Islet precursor cell (in vitro differentiated cells): ENCODE measurements around the gene RADX.
A peak's percentile ranks its signal among the peaks of the same experiment; 100 is the strongest.
"Not testable (repeated sequence)": the region's sequence is repeated elsewhere in the genome, so short reads cannot be mapped to it uniquely, and the experiment has no call there.

ENCODE experiments used
- DNase-seq: peaks from one replicate; pipeline ENCODE4 v3.0.0-alpha.2; 2018

Gene RADX, protein sequence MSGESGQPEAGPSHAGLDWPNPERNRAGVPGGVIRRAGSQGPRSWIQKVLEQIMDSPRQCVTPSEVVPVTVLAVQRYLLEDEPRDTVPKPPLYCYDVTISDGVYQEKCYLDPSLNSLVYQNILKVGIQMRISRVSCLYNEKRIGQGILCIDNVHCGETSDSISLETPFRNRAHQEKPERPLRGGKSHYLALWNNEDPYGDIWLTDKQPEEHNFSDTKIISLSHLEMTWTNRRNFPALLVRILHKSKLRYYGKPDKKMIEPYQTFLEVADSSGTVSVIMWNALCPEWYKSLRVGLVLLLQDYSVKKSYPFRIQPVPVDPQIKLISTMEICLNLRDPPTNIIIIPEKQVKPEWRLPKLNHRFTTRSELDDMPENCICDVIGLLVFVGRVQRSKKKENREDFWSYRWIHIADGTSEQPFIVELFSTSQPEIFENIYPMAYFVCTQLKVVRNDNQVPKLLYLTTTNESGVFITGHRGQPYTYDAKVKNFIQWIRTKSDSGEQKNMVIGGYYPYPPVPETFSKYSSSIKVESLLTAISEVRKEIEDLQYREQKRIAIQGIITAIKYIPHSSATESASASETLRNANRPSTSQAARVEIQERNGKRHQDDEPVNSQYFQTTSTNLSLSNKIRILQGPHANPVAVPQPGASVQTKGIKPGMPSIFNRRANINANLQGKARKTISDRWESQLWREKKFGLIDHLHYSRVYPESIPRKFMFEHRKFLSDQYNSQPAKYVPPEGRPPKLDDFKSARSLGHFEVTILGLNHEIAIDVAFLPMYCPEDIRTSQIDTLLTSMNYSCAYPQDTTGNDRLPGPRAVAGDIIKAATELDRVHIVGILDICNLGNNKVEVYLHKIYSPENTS

DNA sequence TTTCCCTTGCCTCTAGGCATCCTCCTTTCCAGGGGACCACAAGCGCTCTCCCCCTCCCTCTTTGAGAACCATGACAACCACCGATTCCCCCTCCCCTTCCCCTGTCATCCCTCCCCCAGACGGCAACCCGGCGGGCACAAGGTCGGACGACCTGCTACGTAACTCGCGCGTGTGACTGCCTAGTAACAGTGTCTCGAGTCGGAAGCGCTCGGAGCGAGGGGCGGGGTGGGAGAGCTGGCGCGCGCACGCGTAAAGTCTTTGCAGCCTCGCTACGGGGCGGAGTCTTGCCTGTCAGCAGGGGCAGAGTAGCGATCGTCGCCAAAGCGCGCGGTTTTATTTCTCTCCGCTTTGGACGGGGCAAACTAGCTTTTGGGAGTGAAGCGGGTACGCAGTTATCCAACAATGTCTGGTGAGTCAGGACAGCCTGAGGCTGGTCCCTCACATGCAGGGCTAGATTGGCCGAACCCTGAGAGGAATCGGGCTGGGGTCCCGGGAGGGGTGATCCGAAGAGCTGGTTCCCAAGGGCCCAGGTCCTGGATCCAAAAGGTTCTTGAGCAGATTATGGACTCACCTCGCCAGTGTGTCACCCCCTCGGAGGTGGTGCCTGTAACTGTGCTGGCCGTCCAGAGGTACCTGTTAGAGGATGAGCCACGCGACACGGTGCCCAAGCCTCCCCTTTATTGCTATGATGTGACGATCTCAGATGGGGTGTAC is at the start of gene RADX:
Gene RADX, plus strand, starts transcription at position 300 of the 714 bp plus-strand sequence. Its CDS starts 103 bp downstream, at position 403.
- DNase-seq = peak; percentile 96

DNA sequence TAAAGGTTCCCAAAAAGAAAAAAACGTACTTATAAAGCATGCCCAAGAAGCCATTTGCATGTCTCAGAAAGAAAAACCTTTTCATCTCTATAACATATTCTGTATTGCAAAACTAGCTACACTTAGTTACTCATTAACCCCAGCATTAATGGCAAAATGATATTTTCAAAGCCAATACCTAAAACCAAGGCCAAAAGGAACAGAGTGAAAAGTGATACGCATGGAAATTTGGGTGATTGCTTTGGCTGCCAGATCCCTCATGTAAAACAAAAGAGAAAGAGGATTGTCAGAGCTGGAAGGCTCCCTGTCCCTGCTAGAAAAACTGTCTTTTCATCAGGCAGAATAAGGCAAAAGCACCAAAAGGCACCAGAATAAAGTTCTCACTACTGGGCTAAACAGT is 46.8 kb upstream of the RADX start:
- DNase-seq = no peak

DNA sequence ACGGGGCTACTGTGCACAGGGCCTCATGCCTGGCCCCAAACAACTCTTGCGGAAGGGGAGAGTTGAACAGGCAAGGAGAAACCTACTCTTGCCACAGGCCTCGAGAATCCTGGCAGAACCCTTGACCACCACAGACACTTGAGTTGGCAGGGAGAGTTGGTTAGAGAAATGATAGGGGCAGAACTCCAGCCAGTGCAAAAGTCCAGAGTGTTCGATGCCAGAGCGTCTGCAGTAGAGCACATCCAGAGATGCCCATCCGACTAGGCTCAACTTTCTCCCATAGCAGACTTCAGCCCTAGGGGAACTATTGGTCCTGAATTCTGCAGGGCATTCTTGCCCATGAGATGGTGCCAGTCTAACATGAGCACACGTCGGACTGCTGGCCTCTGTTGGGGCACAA is 45.4 kb upstream of the RADX start:
- DNase-seq = no peak

DNA sequence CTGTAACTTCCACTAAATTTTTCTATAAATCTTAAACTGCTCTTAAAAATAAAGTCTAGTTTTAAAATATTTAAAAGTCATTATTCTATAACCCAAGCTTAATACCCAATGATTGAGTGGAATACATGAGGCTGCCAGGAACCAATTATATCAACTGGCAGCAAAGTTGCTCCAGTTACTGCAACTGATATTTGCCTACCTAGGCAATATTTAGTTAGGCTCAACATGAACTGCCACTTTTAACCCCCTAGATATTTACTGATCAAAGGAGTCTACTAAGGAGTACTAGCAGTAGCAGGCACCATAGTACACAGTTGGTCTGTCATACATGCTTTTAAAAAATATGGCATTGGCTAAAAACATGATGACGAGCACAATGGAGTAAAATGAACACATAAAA is 29.9 kb upstream of the RADX start:
- DNase-seq = no peak

DNA sequence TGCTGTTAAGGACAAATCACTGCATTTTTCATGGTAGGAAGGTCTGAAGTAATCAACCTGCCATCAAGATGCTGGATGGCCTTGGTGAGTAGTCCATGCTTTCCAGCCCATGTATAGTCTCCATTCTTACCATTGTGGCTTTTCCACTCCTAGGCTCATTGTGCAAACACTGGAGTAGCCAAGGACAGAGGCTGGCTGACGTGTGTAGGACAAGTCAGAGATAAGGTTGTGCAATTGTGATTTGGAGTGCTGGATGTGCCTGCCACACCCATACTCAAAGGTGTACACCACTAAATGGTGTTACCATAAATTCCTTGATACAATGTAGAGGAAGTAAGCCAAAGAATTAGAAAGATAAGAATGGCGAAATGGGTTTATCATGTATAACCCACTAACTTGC is 26.3 kb upstream of the RADX start:
- no peak for DNase-seq

DNA sequence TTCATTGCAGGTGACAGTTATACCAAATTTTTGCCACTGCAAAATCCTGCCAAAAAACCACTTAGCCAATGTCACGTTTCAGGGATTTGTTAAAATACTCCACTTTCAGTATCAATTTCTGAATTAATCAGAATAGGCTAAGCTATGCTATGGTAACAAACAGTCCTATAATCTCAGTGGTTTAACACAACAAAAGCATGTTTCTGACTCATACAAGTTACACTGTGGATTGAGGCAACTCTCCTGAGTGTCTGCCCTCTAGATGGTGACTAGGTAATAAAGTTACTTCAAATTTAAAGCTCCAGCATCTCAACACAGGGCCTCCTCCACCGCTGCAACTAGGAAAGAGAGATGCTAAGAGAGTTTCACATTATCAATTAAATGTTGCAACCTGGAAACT is 23.0 kb upstream of the RADX start:
- DNase-seq = no peak

DNA sequence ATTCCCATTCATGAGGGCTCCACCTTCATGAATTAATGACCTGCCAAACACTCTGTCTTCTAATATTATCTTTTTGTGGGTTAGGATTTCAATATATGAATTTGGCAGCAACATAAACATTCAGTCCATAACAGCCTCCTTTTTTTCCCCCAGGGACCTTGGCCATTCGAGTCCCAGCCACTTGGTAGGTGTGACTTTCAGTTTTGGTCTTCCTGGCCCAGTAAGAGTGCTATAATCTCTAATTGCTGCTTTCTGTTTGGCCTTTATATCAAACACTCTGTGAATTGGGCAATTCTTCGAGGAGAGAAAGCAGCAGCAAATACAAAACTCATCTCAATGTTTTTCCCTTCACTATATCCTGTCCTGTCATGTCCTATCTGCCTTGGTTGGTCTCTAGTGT is 12.4 kb upstream of the RADX start:
- no peak for DNase-seq

DNA sequence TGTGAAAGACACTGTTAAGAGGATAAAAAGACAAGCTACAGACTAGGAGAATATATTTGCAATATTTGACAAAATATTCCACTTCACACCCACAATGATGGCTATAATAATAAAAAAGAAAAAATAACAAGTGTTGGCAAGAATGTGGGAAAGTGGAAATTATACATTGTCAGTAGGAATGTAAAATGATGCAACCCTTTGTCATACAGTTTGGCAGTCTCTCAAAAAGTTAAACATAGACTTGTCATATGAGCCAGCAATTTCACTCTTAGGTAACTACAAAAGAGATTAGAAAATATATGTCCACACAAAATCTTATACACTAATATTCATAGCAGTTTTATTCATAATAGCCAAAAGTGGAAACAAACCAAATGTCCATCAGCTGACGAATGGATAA is 5.2 kb upstream of the RADX start:
- DNase-seq = no peak

DNA sequence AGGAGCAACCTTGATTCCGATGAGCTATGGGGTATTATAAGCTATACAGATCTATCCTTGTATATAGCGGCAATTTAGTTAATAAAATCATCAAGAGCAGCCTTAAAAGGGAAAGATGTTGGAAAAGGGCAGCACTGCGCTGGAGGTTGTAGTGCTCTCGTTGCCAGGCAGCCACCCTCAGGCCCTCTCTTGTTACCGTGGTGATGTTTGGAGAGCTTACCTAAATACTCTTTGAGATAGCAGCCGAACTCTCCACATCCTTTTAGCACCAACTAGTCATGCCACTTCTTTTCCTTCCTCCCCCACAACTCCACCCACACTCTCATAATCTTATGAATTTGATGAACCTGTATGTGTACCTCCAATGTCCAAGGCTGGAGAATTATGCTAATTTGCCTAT is 3.8 kb upstream of the RADX start:
- peak; percentile 50 for DNase-seq

DNA sequence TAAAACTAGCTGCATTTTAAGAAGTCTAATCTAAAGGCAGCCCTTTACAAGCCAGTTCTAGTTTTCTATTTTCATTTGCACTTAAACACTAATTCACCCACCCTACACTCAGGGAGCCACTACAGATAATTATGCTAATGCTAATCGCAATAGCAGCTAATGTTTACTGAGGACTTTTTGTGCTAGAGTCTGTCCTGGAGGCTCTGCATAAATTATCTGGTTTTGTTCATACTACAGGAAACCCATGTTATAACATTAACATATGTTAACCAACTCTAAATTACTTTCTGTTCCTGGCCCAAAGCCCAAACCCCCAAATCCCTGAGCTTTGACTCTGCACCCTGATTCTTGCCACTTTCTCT is 480 bp upstream of the RADX start:
- DNase-seq = no peak

DNA sequence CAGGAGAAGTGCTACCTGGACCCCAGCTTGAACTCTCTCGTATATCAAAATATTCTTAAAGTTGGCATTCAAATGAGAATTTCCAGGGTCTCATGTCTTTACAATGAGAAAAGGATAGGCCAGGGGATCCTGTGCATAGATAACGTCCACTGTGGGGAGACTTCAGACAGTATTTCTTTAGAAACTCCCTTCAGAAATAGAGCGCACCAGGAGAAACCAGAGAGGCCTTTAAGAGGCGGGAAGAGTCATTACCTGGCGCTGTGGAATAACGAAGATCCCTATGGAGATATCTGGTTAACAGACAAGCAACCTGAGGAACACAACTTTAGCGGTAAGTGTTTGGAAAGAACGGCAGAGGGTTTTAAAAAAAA is 600 bp downstream of the RADX start:
- DNase-seq = peak; percentile 54

DNA sequence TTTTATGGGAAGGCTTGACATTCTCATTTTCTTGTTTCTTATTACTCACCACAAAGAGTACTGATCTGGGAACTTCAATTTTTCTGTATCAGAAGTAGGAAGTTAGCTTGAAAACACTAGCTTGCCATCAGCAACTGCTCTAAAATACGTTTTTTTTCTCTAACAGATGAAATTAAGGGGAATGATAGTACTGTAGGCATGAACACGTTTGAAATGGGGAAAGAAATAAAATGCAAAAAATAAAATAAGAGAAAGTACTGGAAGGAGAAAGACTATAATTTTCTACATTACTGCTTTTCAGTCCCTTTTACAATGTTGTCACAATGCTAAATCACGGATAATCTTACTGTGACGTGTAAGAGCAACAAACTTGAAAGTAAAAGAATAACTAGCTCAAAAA is 1.5 kb downstream of the RADX start:
- no peak for DNase-seq

DNA sequence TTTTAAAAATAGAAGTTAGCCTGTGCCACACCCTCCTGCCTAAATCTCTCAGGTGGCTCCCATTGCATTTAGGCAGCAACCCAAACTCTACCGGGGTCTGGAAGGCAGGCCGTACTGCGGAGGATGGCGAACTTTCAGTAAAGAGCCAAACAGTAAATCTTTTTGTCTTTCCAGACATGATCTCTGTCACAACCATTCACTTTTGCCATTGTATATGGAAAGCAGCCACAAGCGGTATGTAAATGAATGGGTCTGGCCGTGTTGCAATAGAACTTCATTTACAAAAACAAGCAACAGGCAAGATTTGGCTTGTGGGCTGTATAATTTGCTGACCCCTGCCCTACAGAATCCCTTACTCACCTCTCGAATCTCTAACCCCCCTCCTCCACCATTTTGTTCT is 3.3 kb downstream of the RADX start:
- DNase-seq = no peak

DNA sequence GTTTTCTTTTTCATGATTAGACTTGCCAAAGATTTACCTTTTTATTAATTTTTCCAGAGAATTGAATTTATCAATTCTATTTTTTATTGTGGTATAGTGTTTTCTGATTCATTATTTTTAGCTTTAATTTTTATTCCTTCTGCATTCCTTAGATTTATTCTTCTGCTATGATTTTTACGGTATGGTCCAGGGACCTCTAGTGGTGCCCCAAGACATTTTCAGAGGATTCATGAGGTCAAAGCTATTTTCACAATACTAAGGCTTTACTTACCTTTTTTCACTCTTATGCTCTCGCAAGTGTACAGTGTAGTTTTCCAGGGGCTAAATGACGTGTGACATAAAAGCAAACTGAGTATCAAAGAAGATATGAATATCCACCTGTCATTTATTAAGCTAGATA is 8.0 kb downstream of the RADX start:
- no peak for DNase-seq

DNA sequence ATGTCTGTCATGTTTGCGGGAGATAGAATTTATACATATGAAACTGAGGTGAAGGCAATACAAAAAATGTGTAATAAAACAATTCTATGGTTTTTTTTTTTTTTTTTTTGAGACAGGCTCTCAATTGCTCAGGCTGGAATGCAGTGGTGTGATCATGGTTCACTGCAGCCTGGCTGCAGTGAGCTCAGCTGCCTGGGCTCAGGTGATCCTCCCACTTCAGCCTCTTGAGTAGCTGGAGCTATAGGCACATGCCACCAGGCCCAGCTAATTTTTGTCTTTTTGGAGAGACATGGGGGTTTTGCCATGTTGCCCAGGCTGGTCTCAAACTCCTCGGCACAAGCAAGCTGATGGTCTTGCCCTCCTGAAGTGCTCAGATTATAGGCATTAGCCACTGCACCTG is 10.1 kb downstream of the RADX start:
- DNase-seq = peak; percentile 56

DNA sequence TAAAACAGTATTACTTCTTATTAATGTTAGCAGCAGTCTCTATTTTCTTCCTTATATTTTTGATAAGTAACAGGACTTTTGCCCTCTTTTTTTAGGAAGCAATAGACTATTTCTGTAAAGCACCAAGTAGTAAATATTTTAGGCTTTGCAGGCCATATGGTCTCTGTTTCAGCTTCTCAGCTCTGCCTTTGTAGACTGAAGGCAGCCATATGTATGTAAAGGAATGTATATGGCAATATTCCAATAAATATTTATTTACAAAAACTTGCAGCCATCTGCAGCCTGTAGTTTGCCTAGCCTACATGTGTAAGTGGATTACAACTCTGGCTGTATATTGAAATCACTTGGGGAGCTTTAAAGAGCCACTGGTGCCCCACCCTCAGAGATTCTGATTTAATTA is 15.0 kb downstream of the RADX start:
- no peak for DNase-seq

DNA sequence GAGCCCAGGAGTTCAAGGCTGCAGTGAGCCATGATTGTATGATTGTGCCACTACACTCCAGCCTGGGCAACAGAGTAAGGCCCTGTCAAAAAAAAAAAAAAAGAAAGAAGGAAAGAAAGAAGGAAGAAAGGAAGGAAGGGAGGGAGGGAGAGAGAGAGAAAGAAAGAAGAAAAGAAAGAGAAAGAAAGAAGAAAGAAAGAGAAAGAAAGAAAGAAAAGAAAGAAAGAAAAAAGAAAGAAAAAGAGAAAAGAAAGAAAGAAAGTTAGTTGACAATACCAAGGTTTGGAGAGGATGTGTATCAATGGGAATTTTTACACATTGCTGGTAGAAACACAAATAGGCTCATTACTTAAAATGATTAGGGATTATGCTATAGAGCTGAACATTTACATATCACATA is 19.8 kb downstream of the RADX start:
- no peak for DNase-seq

DNA sequence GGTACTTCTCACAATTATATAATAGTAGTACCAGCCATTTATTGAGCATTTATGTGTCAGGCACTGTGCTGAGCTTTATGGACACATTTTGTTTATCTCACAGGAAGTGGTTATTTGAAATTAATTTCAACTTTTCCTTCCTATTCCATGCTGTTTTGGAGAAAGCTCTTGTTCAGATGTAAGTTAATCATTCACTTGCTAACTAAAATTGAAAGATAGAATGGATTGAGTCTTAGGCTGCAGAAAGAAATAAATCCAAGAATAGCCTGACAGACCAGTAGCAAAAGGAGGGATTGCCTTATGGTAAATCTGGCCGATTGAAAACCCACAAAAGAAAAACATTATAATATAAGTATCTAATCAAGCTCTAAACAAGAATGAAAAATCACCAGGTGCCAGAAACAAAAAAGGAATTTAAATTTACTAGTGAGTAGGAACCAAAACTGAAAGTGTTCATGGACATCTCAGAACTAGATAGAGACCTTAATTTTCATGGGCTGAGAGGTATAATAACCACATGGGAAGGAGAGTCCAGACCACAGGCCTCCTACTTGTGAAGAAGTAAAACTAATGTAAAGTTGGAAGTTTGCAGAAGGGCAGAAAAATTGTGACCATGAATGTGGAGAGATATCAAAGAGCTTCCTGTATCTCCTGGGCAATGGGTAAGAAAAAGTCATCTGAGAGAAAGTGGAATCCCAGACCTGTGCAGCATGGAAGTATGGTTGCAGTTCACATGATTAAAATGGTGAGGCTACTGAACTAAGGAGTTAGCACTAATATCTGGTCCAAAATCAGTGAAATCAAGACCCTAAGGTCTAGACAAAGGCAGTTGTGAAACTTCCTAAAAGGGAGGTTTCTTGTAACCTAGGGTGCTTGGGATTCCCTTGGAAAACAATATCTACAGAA is 38.0 kb downstream of the RADX start:
- DNase-seq = no peak

DNA sequence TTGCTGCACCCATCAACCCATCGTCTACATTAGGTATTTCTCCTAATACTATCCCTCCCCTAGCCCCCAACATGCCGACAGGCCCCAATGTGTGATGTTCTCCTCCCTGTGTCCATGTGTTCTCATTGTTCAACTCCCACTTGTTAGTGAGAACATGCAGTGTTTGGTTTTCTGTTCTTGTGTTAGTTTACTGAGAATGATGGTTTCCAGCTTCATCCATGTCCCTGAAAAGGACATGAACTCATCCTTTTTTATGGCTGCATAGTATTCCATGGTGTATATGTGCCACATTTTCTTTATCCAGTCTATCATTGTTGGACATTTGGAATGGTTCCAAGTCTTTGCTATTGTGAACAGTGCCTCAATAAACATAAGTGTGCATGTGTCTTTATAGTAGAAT is 41.8 kb downstream of the RADX start:
- not testable (repeated sequence) for DNase-seq

DNA sequence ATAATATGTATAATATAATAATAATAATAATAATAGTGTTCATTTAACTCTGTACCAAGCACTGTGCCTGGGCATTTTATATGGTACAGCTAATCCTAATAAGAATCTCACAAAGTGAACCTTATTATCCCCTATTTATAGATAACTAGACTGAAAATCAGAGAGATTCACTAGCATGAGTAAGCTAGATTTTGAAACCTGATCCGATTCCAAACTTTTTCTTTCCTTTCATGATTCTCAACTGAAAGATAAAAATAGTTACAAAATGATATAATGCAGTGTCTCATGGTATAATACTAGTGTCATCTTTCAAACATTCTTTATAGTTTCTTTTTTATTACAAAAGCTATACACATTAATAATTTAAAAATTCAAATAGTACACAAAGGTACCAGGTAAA is 58.9 kb downstream of the RADX start:
- no peak for DNase-seq

DNA sequence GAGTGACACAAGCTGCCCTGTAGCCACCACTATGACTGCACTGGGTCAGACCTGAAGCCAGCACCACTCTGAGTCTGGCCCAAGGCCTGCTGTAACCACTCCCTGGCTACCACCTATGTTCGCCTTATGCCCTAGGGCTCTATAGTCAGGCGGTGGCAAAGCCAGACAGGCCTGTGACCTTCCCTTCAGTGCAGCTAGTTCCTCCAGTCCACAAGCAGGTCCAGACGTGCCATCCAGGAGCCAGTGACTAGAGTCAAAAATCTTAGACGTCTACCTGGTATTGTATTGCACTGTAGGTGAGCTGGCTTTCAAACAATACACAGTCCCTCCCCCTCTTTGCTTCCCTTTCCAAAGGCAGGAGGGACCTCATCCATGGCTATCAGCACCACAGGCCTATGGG is 60.7 kb downstream of the RADX start:
- peak; percentile 56 for DNase-seq

DNA sequence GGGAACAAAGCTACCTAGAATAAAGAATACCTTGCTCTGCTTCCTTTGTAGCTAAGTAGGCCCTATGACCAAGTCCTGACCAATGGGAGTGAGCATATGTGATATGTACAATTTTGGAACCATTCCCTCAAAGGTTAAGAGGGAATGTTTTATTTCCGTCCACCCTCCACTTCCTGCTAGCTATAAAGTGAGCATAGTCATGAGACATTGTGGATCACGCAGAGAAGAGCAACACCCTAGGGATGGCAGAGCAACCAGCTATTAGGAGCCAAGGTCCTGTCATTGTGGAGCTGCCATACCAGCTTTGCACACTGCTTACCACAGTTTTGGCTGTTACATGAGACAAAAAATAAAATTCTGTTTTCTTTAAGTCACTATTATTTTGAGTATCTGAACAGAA is 68.9 kb downstream of the RADX start:
- DNase-seq = no peak

DNA sequence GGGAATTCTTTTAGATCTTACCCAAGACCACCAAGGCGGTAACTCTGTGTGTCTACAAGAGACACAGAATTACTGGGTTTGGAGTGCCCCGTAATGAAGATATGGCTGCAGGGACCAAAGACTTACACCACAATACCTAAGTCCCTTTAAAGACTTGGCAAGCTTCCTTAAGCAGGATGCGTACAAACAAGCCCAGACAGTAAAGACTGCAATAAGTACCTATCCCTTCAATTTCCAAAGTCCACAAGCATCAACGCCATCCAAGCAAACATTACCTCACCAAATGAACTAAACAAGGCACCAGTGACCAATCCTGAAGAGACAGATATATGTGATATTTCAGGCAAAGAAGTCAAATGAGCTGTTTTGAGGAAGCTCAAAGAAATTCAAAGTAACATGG is 72.4 kb downstream of the RADX start:
- no peak for DNase-seq
